Fibroblast of villous mesenchyme (primary cell): Measurements from ENCODE around the gene L1CAM. TPM values are rescaled to one million over a fixed set of nuclear protein-coding genes. Genes with fewer than 3 reads are reported as not detected.

Experiments
- DNase-seq: peaks from one replicate; pipeline ENCODE4 v3.0.0-alpha.2; 2010; ENCODE audit warnings: low read depth
- H3K4me3 ChIP-seq: 2 replicates; pipeline ENCODE4 v1.5.1; 2011; ENCODE audit warnings: low read depth, mild to moderate bottlenecking, low read length
- total RNA-seq: library from RNA; depleted of rRNA; stranded (reverse); fragments of >200 nt; gene quantifications from 2 replicates; pipeline ENCODE4 v1.2.3, GENCODE V29; 2012
- TF ChIP-seq, protein P1 (sequence below): IDR thresholded peaks from 2 replicates; pipeline ENCODE4 v1.5.1; 2012; ENCODE audit warnings: low read depth, mild to moderate bottlenecking, low read length; ENCODE audit not compliant: insufficient read depth

L1CAM gene
- total RNA-seq, 1 donor: 54.4 TPM

DNA sequence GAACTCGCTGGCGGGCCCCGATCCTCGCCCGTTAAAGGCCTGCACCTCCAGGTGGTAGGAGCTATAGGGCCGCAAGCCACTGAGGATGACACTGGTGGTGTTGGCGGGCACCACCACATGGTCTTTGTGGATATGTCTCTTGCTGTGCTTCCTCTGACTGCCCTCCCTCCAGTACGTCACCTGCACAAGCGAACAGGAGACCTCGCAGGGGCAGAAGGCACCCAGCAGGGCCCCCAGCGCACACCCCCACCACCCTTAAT lies 20.7 kb downstream of the L1CAM start:
- no peak for DNase-seq
- no peak overlapping the region for H3K4me3 ChIP-seq
- TF ChIP-seq, protein P1, sequence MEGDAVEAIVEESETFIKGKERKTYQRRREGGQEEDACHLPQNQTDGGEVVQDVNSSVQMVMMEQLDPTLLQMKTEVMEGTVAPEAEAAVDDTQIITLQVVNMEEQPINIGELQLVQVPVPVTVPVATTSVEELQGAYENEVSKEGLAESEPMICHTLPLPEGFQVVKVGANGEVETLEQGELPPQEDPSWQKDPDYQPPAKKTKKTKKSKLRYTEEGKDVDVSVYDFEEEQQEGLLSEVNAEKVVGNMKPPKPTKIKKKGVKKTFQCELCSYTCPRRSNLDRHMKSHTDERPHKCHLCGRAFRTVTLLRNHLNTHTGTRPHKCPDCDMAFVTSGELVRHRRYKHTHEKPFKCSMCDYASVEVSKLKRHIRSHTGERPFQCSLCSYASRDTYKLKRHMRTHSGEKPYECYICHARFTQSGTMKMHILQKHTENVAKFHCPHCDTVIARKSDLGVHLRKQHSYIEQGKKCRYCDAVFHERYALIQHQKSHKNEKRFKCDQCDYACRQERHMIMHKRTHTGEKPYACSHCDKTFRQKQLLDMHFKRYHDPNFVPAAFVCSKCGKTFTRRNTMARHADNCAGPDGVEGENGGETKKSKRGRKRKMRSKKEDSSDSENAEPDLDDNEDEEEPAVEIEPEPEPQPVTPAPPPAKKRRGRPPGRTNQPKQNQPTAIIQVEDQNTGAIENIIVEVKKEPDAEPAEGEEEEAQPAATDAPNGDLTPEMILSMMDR: no peak

DNA sequence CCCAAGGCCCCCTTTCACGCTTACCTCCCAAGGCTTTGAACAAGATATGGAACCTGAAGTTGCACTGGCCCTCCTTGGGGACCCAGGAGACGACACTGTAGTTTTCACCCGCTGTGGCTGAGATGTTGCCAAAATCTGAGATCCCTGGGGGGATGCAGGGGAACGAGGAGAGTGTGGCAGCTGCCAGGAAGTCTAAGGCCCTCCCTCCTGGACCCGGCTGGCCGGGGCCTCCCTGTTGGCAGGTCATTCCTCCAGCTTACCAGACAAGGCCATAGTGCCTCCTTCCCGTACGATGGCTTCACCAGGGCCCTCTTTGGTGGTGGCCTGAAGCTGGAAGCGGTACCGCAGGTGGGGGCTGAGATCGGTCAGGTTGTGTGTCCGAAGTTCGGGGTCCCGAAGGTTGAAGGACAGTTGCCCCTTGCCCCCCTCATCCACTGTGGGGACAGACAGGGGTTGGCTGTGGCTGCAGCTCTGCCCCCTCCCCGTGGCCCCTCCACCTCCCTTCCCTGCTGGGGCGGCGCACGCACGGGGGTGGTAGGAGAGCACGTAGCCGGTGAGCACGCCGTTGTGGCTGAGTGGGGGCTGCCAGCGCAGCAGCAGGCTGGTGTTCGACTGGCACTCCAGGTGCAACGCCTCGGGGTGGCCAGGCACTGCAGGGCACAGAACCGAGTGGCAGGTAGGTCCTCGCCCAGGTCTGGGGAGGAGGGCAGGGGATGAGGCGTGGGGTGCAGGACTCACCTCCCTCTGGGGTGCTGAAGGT lies 21.2 kb downstream of the L1CAM start:
- no peak for DNase-seq
- no peak overlapping the region for H3K4me3 ChIP-seq
- TF ChIP-seq, protein P1: no peak

DNA sequence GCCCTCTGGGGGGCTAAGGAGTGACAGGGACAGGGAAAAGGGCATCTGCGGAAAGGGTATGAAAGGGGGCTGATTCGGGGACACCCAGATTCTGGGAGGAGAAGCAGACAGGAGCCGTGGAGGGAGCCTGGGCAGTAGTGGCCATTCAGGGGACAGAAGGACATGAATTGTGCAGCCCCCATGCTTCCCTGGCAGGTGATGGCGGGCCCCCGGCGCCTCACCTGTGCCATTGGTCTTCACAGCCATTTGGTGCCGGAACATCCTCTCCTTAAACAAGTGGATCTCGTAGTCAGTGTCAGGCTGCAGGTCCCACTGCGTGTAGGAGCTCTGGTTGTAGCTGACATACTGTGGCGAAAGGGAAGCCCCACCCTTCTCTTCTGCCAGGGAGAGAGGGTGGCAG lies 21.9 kb downstream of the L1CAM start:
- TF ChIP-seq, protein P1: no peak
- DNase-seq: no peak
- H3K4me3 ChIP-seq: no peak overlapping the region

DNA sequence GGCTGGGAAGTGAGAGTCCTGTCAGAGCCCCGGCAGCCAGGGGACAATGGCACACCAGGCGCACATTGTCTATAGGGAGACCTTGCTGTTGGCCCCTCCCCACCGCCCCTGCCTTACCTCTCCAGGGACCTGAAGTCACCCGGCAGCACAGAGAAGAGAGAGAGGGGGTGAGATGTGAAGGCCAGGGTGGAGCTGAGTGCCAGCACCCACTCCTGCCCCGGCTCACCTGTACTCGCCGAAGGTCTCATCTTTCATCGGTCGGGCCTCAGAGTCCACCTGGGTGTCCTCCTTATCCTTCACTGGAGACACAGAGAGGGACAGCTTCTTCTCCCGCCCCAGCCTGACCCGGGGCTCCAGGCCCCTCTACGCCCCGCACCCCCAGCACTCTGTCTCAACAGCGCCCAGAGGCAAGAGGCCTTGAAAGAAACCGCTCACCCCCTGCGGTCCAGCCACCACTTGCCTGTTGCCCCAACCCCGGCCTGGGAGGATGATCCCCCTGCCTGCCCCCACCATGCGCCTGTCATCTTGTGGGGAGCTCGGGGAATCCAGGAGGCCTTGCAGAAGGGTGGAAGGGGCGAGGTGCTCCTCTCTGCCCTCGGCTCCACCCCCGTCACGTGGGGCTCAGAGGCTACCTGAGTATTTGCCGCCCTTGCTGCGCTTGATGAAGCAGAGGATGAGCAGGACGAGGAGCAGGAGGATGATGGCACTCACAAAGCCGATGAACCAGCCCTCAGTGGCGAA lies 22.6 kb downstream of the L1CAM start:
- TF ChIP-seq, protein P1: no peak
- H3K4me3 ChIP-seq: no peak overlapping the region
- DNase-seq: no peak

DNA sequence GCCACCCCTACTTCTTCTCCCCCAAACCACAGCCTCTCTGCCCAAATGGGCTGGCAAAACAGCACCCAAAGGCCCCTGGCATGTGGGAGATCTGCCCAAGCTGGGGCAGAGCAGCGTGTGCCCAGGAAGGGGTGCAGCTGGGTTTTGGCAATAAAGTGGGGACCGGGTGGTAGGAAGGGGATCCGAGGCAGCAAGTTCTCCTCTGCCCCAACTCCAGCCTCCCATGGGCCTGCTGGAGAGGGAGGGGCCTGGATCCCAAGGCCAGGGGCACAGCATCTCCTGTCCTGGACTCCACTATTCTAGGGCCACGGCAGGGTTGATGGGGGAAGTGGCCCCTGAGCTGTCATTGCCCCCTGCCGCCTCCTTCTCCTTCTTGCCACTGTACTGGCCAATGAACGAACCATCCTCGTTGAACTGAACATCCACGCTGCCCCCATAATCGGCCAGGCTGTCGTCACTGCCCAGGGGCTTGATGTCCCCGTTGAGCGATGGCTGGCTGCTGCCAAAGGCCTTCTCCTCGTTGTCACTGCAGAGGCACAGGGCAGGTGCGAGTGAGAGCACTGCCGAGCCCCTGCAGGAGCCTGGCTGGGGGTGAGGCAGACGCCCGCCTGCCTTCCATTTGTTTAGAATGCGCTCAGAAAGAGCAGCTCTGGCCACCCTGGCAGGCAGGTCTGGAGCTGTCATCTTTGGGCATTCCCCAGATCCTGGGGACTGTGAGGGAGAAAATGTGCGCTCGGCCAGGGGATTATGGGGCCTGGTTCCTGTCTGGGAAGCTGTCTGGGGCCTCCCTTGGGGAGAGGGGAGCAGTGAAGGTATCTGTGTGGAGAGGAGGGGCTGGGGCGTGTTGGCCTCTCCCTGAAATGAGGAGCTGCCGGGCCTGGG lies 23.4 kb downstream of the L1CAM start:
- TF ChIP-seq, protein P1: no peak
- DNase-seq: no peak
- H3K4me3 ChIP-seq: no peak overlapping the region

DNA sequence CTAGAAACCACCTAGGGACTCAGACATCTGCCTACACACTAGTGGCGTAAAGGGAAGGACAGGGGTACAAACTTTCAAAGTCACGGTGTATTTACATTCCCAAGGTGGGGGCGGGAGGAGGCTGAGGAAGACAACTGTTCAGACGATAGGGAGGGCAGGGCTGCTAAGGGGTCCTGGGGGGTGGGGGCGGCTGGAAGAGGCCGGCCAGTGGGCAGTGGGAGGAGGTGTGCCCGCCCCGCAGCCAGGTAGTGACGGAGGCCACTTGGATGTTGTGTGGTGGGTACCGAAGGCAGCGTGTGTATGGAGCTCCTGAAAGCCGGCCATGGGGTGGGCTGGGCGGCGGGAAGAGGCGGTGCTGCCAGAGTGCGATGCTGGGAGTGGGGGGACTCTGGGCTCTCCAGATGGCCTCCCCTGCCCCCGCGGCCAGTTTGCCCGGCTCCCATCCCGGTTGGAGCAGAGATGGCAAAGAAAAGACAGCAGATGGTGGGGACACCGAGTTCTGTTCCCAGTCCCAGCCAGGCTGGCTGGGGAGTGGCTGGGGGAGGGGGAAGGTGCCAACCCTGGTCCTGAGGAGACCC lies 24.2 kb downstream of the L1CAM start:
- TF ChIP-seq, protein P1: no peak
- no peak for DNase-seq
- H3K4me3 ChIP-seq: no peak overlapping the region
